HG02642 (cell line): Measurements from ENCODE around the gene NOP10.

Experiments used
- ATAC-seq: cut with Tn5 transposase; IDR thresholded peaks from one replicate; pipeline ENCODE4 v1.9.1; 2021; ENCODE audit warnings: mild to moderate bottlenecking; ENCODE audit not compliant: unreplicated experiment, poor library complexity

The NOP10 gene

GRCh38 chr15:34335176-34336032 lies 7.5 kb downstream of the NOP10 start:
- ATAC-seq, result no peak

DNA sequence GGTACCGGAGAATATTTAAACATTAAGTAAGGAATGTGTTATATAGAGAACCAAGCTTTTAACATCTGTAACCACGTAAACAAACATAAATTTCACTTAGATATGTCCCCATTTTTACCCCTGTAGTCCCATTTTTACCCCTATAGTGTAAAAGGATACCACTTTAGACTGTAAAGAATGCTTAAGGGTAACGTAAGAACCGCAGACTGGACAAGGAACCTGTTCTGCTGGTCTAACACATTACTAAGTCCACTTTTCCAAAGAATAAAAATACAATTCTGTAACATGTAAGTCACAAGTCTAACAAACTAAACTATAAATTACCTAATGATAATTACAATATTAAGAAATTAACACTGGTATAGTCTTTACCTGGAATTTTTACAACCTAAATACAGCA lies 8.3 kb downstream of the NOP10 start:
- ATAC-seq, result no peak

GRCh38 chr15:34332553-34333120 lies 10.3 kb downstream of the NOP10 start:
- ATAC-seq, result no peak

GRCh38 chr15:34331809-34332208 lies 11.1 kb downstream of the NOP10 start:
- no peak for ATAC-seq

DNA sequence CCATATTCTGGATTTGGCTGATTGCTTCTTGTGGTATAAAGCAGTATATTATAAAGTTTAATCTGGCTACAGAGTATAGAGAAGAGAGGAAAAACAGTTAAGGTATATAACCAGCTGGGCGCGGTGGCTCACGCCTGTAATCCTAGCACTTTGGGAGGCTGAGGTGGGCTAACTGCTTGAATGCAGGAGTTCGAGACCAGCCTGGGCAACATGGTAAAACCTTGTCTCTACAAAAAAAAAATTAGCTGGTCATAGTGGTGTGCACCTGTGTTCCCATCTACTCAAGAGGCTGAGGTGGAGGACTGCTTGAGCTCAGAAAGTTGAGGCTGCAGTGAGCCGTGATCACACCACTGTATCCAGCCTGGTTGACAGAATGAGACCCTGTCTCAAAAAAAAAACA lies 12.7 kb downstream of the NOP10 start:
- no peak for ATAC-seq

GRCh38 chr15:34329006-34329405 lies 13.9 kb downstream of the NOP10 start:
- no peak for ATAC-seq

- ATAC-seq, result no peak
These were observed 15.0 kb downstream of the NOP10 start for GRCh38 chr15:34327906-34328305.

DNA sequence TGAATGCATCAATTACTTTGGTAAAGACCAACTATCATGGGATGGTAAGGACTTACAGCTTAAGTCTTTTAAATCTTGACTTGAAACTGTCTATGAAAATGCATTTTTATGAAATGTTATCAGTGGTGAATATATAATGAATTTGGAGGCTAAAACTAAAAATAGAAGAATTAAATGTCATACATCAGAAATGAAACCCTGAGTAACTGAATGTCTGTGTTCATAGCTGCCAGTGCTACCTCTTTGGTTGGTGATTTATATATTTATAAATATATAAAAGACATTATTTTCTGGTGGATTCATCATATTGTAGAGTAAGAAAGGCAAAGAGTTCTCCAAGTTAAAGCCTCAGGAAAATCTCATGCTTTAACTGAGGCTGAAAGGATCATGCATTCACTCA lies 17.6 kb downstream of the NOP10 start:
- ATAC-seq, result no peak

GRCh38 chr15:34324933-34325332 lies 18.0 kb downstream of the NOP10 start:
- no peak for ATAC-seq

- no peak for ATAC-seq
These were observed 19.7 kb downstream of the NOP10 start for GRCh38 chr15:34323217-34323616.

- ATAC-seq, result peak; percentile 86
These were observed 24.5 kb downstream of the NOP10 start for GRCh38 chr15:34318277-34319079.

- no peak for ATAC-seq
These were observed 28.1 kb downstream of the NOP10 start for GRCh38 chr15:34314491-34315490.

- no peak for ATAC-seq
These were observed 31.4 kb downstream of the NOP10 start for GRCh38 chr15:34311563-34311962.

GRCh38 chr15:34304613-34305012 lies 38.3 kb downstream of the NOP10 start:
- no peak for ATAC-seq

GRCh38 chr15:34301058-34301457 lies 41.9 kb downstream of the NOP10 start:
- ATAC-seq, result no peak

DNA sequence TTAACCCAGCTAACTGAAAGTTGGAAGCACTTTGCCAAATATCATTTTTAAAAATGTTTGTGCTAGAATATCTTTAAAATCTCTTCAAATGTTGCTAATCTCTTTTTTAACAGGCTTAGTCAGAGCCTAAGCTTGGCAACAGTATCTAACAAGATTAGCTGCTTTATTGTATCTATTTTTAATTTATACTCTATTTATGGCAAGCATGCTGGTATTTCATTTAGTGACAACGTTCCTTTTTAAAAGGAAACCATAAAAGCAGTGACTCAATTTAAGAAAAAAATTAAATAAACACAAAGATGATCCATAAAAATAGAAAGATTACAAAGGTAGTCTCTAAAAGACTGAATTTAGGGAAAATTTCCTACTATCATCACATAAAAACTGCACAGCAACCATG lies 45.9 kb downstream of the NOP10 start:
- ATAC-seq, result no peak

- no peak for ATAC-seq
These were observed 50.3 kb downstream of the NOP10 start for GRCh38 chr15:34292621-34293020.
